Mesenchymal stem cell (in vitro differentiated cells and primary cell): Measurements from ENCODE around the gene OR10J5.

Experiments used
- DNase-seq: peaks from one replicate; pipeline ENCODE4 v3.0.0-alpha.2; 2013
- H2AFZ ChIP-seq: one replicate; pipeline ENCODE4 v1.6.1; 2013; ENCODE audit warnings: low read depth, mild to moderate bottlenecking, control low read depth, inconsistent platforms, low read length, moderate library complexity
- H2AK5ac ChIP-seq: 2 replicates; pipeline ENCODE4 v1.6.1; 2013; ENCODE audit warnings: low read length, moderate library complexity, mild to moderate bottlenecking, inconsistent platforms; ENCODE audit not compliant: severe bottlenecking
- H2BK120ac ChIP-seq: one replicate; pipeline ENCODE4 v1.6.1; 2013; ENCODE audit warnings: low read depth, mild to moderate bottlenecking, inconsistent platforms, low read length, moderate library complexity
- H2BK12ac ChIP-seq, 2 experiments: one replicate each; pipeline ENCODE4 v1.6.1; 2013; ENCODE audit warnings: inconsistent platforms in 2 of 2, low read length in 2 of 2, mild to moderate bottlenecking in 2 of 2, moderate library complexity in 2 of 2, control low read depth in 1 of 2
- H2BK15ac ChIP-seq: one replicate; pipeline ENCODE4 v1.6.1; 2013; ENCODE audit warnings: mild to moderate bottlenecking, low read depth, inconsistent platforms; ENCODE audit not compliant: poor library complexity, severe bottlenecking
- H2BK5ac ChIP-seq: 2 replicates; pipeline ENCODE4 v1.6.1; 2013; ENCODE audit warnings: low read depth, mild to moderate bottlenecking, low read length, control low read depth, inconsistent platforms; ENCODE audit not compliant: poor library complexity, severe bottlenecking
- H3K14ac ChIP-seq, 2 experiments: one replicate each; pipeline ENCODE4 v1.6.1; 2013; ENCODE audit warnings: inconsistent platforms in 2 of 2, low read length in 2 of 2, control low read depth in 1 of 2, mild to moderate bottlenecking in 1 of 2, moderate library complexity in 1 of 2
- H3K18ac ChIP-seq, 2 experiments: one replicate each; pipeline ENCODE4 v1.6.1; 2013; ENCODE audit warnings: inconsistent platforms in 2 of 2, low read length in 2 of 2, control low read depth in 1 of 2, low read depth in 1 of 2, mild to moderate bottlenecking in 1 of 2
- H3K23ac ChIP-seq, 2 experiments: one replicate each; pipeline ENCODE4 v1.6.1; 2013; ENCODE audit warnings: inconsistent platforms in 2 of 2, low read length in 2 of 2, mild to moderate bottlenecking in 2 of 2, moderate library complexity in 2 of 2, control low read depth in 1 of 2
- H3K27ac ChIP-seq: 2 replicates; pipeline ENCODE4 v1.5.1; 2013; ENCODE audit warnings: mild to moderate bottlenecking, moderate library complexity, low read length, control low read depth, inconsistent platforms; ENCODE audit not compliant: poor library complexity, severe bottlenecking
- H3K27me3 ChIP-seq, 2 experiments: 2 replicates each; pipeline versions ENCODE4 v1.6.1 to v1.7.0; 2013; ENCODE audit warnings: low read length in 2 of 2, mild to moderate bottlenecking in 2 of 2, moderate library complexity in 2 of 2, control low read depth in 1 of 2, inconsistent platforms in 1 of 2; ENCODE audit not compliant: control insufficient read depth in 1 of 2, insufficient read depth in 1 of 2
- H3K36me3 ChIP-seq, 2 experiments: 2 replicates each; pipeline versions ENCODE4 v1.6.1 to v1.7.0; 2013; ENCODE audit warnings: low read length in 2 of 2, control low read depth in 1 of 2, inconsistent platforms in 1 of 2, low read depth in 1 of 2, mild to moderate bottlenecking in 1 of 2; ENCODE audit not compliant: insufficient read depth in 2 of 2, control insufficient read depth in 1 of 2
- H3K4ac ChIP-seq, 2 experiments: one replicate each; pipeline ENCODE4 v1.6.1; 2013; ENCODE audit warnings: inconsistent platforms in 2 of 2, low read length in 2 of 2, mild to moderate bottlenecking in 2 of 2, moderate library complexity in 2 of 2, control low read depth in 1 of 2, low read depth in 1 of 2
- H3K4me1 ChIP-seq: 2 replicates; pipeline ENCODE4 v1.6.1; 2013; ENCODE audit warnings: low read depth, low read length, control low read depth; ENCODE audit not compliant: control insufficient read depth, insufficient read depth
- H3K4me2 ChIP-seq: 2 replicates; pipeline ENCODE4 v1.6.1; 2013; ENCODE audit warnings: low read length, mild to moderate bottlenecking, inconsistent platforms; ENCODE audit not compliant: poor library complexity, severe bottlenecking
- H3K4me3 ChIP-seq, 2 experiments: 2 replicates each; pipeline versions ENCODE4 v1.5.1 to v1.7.0; 2013; ENCODE audit warnings: low read length in 2 of 2, mild to moderate bottlenecking in 2 of 2, control low read depth in 1 of 2, low read depth in 1 of 2; ENCODE audit not compliant: insufficient read depth in 1 of 2
- H3K79me1 ChIP-seq: replicated peaks from 2 replicates; pipeline ENCODE4 v1.6.1; 2013; ENCODE audit warnings: mild to moderate bottlenecking, control low read depth, low read length, inconsistent platforms; ENCODE audit not compliant: poor library complexity, severe bottlenecking
- H3K9ac ChIP-seq: 2 replicates; pipeline ENCODE4 v1.7.0; 2013; ENCODE audit warnings: mild to moderate bottlenecking, low read length, moderate library complexity
- H3K9me3 ChIP-seq: 2 replicates; pipeline ENCODE4 v1.7.0; 2013; ENCODE audit warnings: mild to moderate bottlenecking, low read length; ENCODE audit not compliant: control insufficient read depth
- H4K8ac ChIP-seq: one replicate; pipeline ENCODE4 v1.6.1; 2013; ENCODE audit warnings: inconsistent platforms, mild to moderate bottlenecking, low read length, moderate library complexity
- H4K91ac ChIP-seq: one replicate; pipeline ENCODE4 v1.6.1; 2013; ENCODE audit warnings: mild to moderate bottlenecking, low read length, inconsistent platforms
- WGBS: methylation state at CpG from one replicate; pipeline ENCODE4 v1.1.7; 2013; ENCODE audit warnings: mixed read lengths; 5-methylcytosine and 5-hydroxymethylcytosine counted together

OR10J5 gene

GRCh38 chr1:159493354-159493753 lies 42.5 kb downstream of the OR10J5 start:
- Histone ChIP-seq H2AK5ac (no peak overlapping the region), H4K8ac (no peak overlapping the region), H3K9ac (no peak overlapping the region), H3K27ac (no peak overlapping the region), H2BK120ac (no peak overlapping the region), H3K4me2 (no peak overlapping the region), H3K18ac (no peak overlapping the region), H2AFZ (no peak overlapping the region), H2BK15ac (no peak overlapping the region), H3K79me1 (no peaks in the 10 kb centered on the region), H3K23ac (no peak overlapping the region), H3K4me3 (no peak overlapping the region), H2BK5ac (no peak overlapping the region), H3K4ac (no peak overlapping the region), H2BK12ac (no peak overlapping the region), H3K4me1 (no peaks in the 10 kb centered on the region), H3K14ac (no peak overlapping the region), H3K27me3 (no peaks in the 10 kb centered on the region), H4K91ac (no peak overlapping the region), H3K36me3 (no peaks in the 10 kb centered on the region), H3K9me3 (peaks cover 9% of the 10 kb centered on the region)
- no peak for DNase-seq
- WGBS = 78% methylated on average over 11 of the region's 11 CpGs

GRCh38 chr1:159492575-159493323 lies 43.1 kb downstream of the OR10J5 start:
- 52% methylated on average over 4 of the region's 5 CpGs for WGBS
- H2AFZ ChIP-seq = no peak overlapping the region
- no peak overlapping the region for H2BK5ac ChIP-seq
- no peaks in the 10 kb centered on the region for H3K27me3 ChIP-seq
- H3K9me3 ChIP-seq = peaks cover 9% of the 10 kb centered on the region
- no peak overlapping the region for H3K4me3 ChIP-seq
- no peak overlapping the region for H2BK15ac ChIP-seq
- H4K91ac ChIP-seq = no peak overlapping the region
- H3K4me2 ChIP-seq = no peak overlapping the region
- no peak overlapping the region for H3K4ac ChIP-seq
- H2AK5ac ChIP-seq = no peak overlapping the region
- no peak overlapping the region for H2BK12ac ChIP-seq
- no peak overlapping the region for H3K23ac ChIP-seq
- H3K27ac ChIP-seq = no peak overlapping the region
- H2BK120ac ChIP-seq = no peak overlapping the region
- H3K14ac ChIP-seq = no peak overlapping the region
- H3K9ac ChIP-seq = no peak overlapping the region
- no peaks in the 10 kb centered on the region for H3K79me1 ChIP-seq
- H3K4me1 ChIP-seq = no peaks in the 10 kb centered on the region
- H3K18ac ChIP-seq = no peak overlapping the region
- DNase-seq = no peak
- no peak overlapping the region for H4K8ac ChIP-seq
- H3K36me3 ChIP-seq = no peaks in the 10 kb centered on the region
